A549 (cell line): ENCODE measurements around the gene SNX14. TPM values are rescaled to one million over a fixed set of nuclear protein-coding genes. Genes with fewer than 3 reads are reported as not detected.

Experiments
- ATAC-seq, 2 experiments: fragments of 200-7000 bp in 1 of 2; fragments of >200 bp in 1 of 2; cut with Nextera tagmentation in 1 of 2; cut with Tn5 transposase in 1 of 2; 3 replicates each; pipeline versions ENCODE4 v1.8.0 to v1.9.1; 2018 to 2020; ENCODE audit warnings: mild to moderate bottlenecking in 1 of 2, moderate library complexity in 1 of 2
- CTCF ChIA-PET: fragments of 300-600 bp; sonication (Branson Sonifier 250); formaldehyde crosslinking; extraction: SDS; loops from one replicate; lab custom pipeline; 2021; ENCODE audit warnings: antibody characterized with exemption, inconsistent platforms; lab: Yijun Ruan, JAX
- POLR2A ChIA-PET: fragments of 350-600 bp; formaldehyde crosslinking; extraction: SDS; loops from one replicate; lab custom pipeline; 2021; ENCODE audit warnings: antibody characterized with exemption, inconsistent platforms; lab: Yijun Ruan, JAX
- DNase-seq, 2 experiments: peaks; one replicate each; pipeline versions ENCODE4 v3.0.0 to v3.0.0-alpha.2; 2011 to 2016; ENCODE audit warnings: low read depth in 1 of 2, low spot score in 1 of 2
- FAIRE-seq: peaks from 2 replicates; lab custom pipeline; 2011; peaks lifted over from hg19 to GRCh38; lab: Jason Lieb, UNC
- H3K27ac ChIP-seq, 2 experiments: fragments of >200 bp; sonication (Bioruptor Twin); formaldehyde crosslinking; 3 replicates each; pipeline ENCODE4 v1.5.1; 2016 to 2017
- H3K4me1 ChIP-seq: fragments of >200 bp; sonication (Bioruptor Twin); formaldehyde crosslinking; 3 replicates; pipeline ENCODE4 v1.6.1; 2016
- H3K4me2 ChIP-seq: fragments of >200 bp; sonication (Bioruptor Twin); formaldehyde crosslinking; 3 replicates; pipeline ENCODE4 v1.6.1; 2016
- H3K4me3 ChIP-seq: fragments of >200 bp; sonication (Bioruptor Twin); formaldehyde crosslinking; 3 replicates; pipeline ENCODE4 v1.5.1; 2016
- H3K9me3 ChIP-seq: fragments of >200 bp; sonication (Bioruptor Twin); formaldehyde crosslinking; 3 replicates; pipeline ENCODE4 v1.6.1; 2016
- BHLHE40 ChIP-seq: IDR thresholded peaks from 2 replicates; pipeline ENCODE4 v1.6.1; 2012; ENCODE audit warnings: low read depth, low read length, inconsistent platforms
- CBX2 ChIP-seq: fragments of 200-600 bp; sonication (generic); IDR thresholded peaks from 2 replicates; pipeline ENCODE4 v1.6.1; 2016; ENCODE audit warnings: low read depth, mild to moderate bottlenecking, borderline replicate concordance
- CHD4 ChIP-seq: fragments of 200-600 bp; sonication (generic); IDR thresholded peaks from 2 replicates; pipeline ENCODE4 v1.6.1; 2016; ENCODE audit warnings: antibody characterized with exemption, mild to moderate bottlenecking, borderline replicate concordance
- FOSB ChIP-seq: fragments of 250-450 bp; sonication (Bioruptor Pico); IDR thresholded peaks from 2 replicates; pipeline ENCODE4 v1.5.0; 2020; ENCODE audit warnings: mild to moderate bottlenecking, moderate library complexity
- GATA3 ChIP-seq: IDR thresholded peaks from 2 replicates; pipeline ENCODE4 v1.6.1; 2012; ENCODE audit warnings: borderline replicate concordance
- HOXA7 ChIP-seq: fragments of 250-450 bp; sonication (Bioruptor Pico); IDR thresholded peaks from 2 replicates; pipeline ENCODE4 v1.5.0; 2020; ENCODE audit warnings: mild to moderate bottlenecking, moderate library complexity
- HOXB13 ChIP-seq: fragments of 250-450 bp; sonication (Bioruptor Pico); IDR thresholded peaks from 2 replicates; pipeline ENCODE4 v1.5.0; 2020; ENCODE audit warnings: low read depth, mild to moderate bottlenecking, moderate library complexity
- JUNB ChIP-seq: fragments of >200 bp; sonication (Bioruptor Twin); formaldehyde crosslinking; IDR thresholded peaks from 2 replicates; pipeline ENCODE4 v1.6.1; 2016
- KDM1A ChIP-seq: fragments of 200-600 bp; sonication (generic); IDR thresholded peaks from 2 replicates; pipeline ENCODE4 v1.6.1; 2016; ENCODE audit warnings: low read depth, mild to moderate bottlenecking
- MAFK ChIP-seq: fragments of 450-650 bp; IDR thresholded peaks from 2 replicates; pipeline ENCODE4 v1.6.1; 2014; ENCODE audit not compliant: partially characterized antibody
- NR3C1 ChIP-seq: fragments of >200 bp; sonication (Bioruptor Twin); formaldehyde crosslinking; IDR thresholded peaks from 3 replicates; pipeline ENCODE4 v1.6.1; 2017
- POLR2AphosphoS2 ChIP-seq: conservative IDR thresholded peaks from 2 replicates; pipeline ENCODE4 v1.6.1; 2012; ENCODE audit warnings: low read length, improper control_type of control experiment, inconsistent platforms
- RARB ChIP-seq: fragments of 250-450 bp; sonication (Bioruptor Pico); IDR thresholded peaks from 2 replicates; pipeline ENCODE4 v1.8.0; 2021; ENCODE audit warnings: mild to moderate bottlenecking, moderate library complexity
- RFX5 ChIP-seq: fragments of 450-650 bp; IDR thresholded peaks from 2 replicates; pipeline ENCODE4 v1.7.1; 2014; ENCODE audit warnings: antibody characterized with exemption, mild to moderate bottlenecking, moderate library complexity
- RNF2 ChIP-seq: fragments of 200-600 bp; sonication (generic); IDR thresholded peaks from 2 replicates; pipeline ENCODE4 v1.6.1; 2016; ENCODE audit warnings: low read depth, mild to moderate bottlenecking, antibody characterized with exemption, moderate library complexity, borderline replicate concordance
- SREBF2 ChIP-seq: fragments of 450-650 bp; IDR thresholded peaks from 2 replicates; pipeline ENCODE4 v1.6.1; 2014; ENCODE audit warnings: mild to moderate bottlenecking, moderate library complexity
- TFCP2L1 ChIP-seq: fragments of 250-450 bp; sonication (Bioruptor Pico); IDR thresholded peaks from 2 replicates; pipeline ENCODE4 v1.5.0; 2021; ENCODE audit warnings: mild to moderate bottlenecking
- ZFP36 ChIP-seq: fragments of 450-650 bp; IDR thresholded peaks from 2 replicates; pipeline ENCODE4 v1.6.1; 2014; ENCODE audit warnings: borderline replicate concordance; ENCODE audit not compliant: partially characterized antibody
- WGBS: methylation state at CpG from one replicate; pipeline ENCODE4 v1.1.6; 2017; ENCODE audit errors: missing lambda C conversion rate; 5-methylcytosine and 5-hydroxymethylcytosine counted together
- polyA plus RNA-seq, 4 experiments: library from polyadenylated mRNA; depleted of rRNA in 3 of 4; stranded (reverse); fragments of >200 nt; fragmentation: RNase III in 1 of 4; extraction: RNeasy Plus Mini Kit Qiagen cat#74134 plus additional on column Dnase treatment in 1 of 4; gene quantifications; 2 replicates in 3 of 4; 3 replicates in 1 of 4; pipeline ENCODE4 v1.2.3, GENCODE V29; 2011 to 2017
- TF ChIP-seq, protein P1 (sequence below): fragments of >200 bp; sonication (Bioruptor Twin); formaldehyde crosslinking; IDR thresholded peaks from 3 replicates; pipeline ENCODE4 v1.5.1; 2016
- TF ChIP-seq, protein P2 (sequence below): fragments of 200-600 bp; sonication (generic); IDR thresholded peaks from 2 replicates; pipeline ENCODE4 v1.6.1; 2016; ENCODE audit warnings: antibody characterized with exemption, mild to moderate bottlenecking, moderate library complexity
- TF ChIP-seq, protein P3 (sequence below): fragments of 250-450 bp; sonication (Bioruptor Pico); IDR thresholded peaks from 2 replicates; pipeline ENCODE4 v1.5.0; 2020; ENCODE audit warnings: low read depth, mild to moderate bottlenecking, moderate library complexity
- TF ChIP-seq, protein P4 (sequence below): fragments of >200 bp; sonication (Bioruptor Twin); formaldehyde crosslinking; IDR thresholded peaks from 3 replicates; pipeline ENCODE4 v1.6.1; 2016
- TF ChIP-seq, protein P5 (sequence below): fragments of >200 bp; sonication (Bioruptor Twin); formaldehyde crosslinking; IDR thresholded peaks from 2 replicates; pipeline ENCODE4 v1.6.1; 2016
- TF ChIP-seq, protein P6 (sequence below): IDR thresholded peaks from 2 replicates; pipeline ENCODE4 v1.6.1; 2012; ENCODE audit warnings: low read depth, borderline replicate concordance
- TF ChIP-seq, protein P7 (sequence below): fragments of 450-650 bp; IDR thresholded peaks from 2 replicates; pipeline ENCODE4 v1.6.1; 2014; ENCODE audit warnings: antibody characterized with exemption

Gene SNX14
- polyA plus RNA-seq, 2 of the 4 experiments (the other 2 are of a cell fraction): 47.1 to 113 TPM

DNA sequence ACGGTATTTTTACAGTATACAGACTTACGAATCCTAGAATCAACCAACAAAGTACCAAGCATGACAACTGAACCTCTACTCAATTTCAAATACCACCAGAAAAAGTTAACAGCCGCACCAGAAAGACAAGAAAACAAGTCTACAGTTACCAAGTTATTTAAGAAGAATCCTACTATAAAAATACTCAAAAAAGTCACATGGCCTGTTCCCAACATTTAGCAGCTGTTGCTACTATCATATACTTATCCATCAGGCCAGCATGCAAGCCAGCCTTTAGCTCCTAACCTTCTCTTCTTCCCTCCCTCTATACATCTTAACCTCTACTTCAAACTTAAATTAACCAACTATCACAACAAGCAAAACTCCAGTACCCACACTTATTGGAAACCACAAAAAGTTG, 47.2 kb upstream of the SNX14 start:
- ChIA-PET CTCF (interaction anchor here (1.2 kb wide), 1 partner anchor 15 kb away, joined by 3 read pairs; no protein-coding TSS in a partner anchor), POLR2A (interaction anchor here (9.5 kb wide), 1 partner anchor 35 kb away, joined by 378 read pairs; no protein-coding TSS in a partner anchor)
- H3K27ac ChIP-seq: 0 out of 6 replicates have a peak overlapping the region, but pooled peaks of 1 of the 2 experiments have one; percentile 100
- no peaks in the 10 kb centered on the region for H3K9me3 ChIP-seq
- TF ChIP-seq, protein P1, sequence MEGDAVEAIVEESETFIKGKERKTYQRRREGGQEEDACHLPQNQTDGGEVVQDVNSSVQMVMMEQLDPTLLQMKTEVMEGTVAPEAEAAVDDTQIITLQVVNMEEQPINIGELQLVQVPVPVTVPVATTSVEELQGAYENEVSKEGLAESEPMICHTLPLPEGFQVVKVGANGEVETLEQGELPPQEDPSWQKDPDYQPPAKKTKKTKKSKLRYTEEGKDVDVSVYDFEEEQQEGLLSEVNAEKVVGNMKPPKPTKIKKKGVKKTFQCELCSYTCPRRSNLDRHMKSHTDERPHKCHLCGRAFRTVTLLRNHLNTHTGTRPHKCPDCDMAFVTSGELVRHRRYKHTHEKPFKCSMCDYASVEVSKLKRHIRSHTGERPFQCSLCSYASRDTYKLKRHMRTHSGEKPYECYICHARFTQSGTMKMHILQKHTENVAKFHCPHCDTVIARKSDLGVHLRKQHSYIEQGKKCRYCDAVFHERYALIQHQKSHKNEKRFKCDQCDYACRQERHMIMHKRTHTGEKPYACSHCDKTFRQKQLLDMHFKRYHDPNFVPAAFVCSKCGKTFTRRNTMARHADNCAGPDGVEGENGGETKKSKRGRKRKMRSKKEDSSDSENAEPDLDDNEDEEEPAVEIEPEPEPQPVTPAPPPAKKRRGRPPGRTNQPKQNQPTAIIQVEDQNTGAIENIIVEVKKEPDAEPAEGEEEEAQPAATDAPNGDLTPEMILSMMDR: no peak
- no peak for TF ChIP-seq TFCP2L1 (CRISPR knock-in tag)
- TF ChIP-seq, protein P2, sequence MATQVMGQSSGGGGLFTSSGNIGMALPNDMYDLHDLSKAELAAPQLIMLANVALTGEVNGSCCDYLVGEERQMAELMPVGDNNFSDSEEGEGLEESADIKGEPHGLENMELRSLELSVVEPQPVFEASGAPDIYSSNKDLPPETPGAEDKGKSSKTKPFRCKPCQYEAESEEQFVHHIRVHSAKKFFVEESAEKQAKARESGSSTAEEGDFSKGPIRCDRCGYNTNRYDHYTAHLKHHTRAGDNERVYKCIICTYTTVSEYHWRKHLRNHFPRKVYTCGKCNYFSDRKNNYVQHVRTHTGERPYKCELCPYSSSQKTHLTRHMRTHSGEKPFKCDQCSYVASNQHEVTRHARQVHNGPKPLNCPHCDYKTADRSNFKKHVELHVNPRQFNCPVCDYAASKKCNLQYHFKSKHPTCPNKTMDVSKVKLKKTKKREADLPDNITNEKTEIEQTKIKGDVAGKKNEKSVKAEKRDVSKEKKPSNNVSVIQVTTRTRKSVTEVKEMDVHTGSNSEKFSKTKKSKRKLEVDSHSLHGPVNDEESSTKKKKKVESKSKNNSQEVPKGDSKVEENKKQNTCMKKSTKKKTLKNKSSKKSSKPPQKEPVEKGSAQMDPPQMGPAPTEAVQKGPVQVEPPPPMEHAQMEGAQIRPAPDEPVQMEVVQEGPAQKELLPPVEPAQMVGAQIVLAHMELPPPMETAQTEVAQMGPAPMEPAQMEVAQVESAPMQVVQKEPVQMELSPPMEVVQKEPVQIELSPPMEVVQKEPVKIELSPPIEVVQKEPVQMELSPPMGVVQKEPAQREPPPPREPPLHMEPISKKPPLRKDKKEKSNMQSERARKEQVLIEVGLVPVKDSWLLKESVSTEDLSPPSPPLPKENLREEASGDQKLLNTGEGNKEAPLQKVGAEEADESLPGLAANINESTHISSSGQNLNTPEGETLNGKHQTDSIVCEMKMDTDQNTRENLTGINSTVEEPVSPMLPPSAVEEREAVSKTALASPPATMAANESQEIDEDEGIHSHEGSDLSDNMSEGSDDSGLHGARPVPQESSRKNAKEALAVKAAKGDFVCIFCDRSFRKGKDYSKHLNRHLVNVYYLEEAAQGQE: no peak
- no peak for TF ChIP-seq HOXB13 (CRISPR knock-in tag)
- no peak for TF ChIP-seq GATA3
- TF ChIP-seq RFX5: no peak
- no peak for TF ChIP-seq POLR2AphosphoS2
- TF ChIP-seq, protein P3, sequence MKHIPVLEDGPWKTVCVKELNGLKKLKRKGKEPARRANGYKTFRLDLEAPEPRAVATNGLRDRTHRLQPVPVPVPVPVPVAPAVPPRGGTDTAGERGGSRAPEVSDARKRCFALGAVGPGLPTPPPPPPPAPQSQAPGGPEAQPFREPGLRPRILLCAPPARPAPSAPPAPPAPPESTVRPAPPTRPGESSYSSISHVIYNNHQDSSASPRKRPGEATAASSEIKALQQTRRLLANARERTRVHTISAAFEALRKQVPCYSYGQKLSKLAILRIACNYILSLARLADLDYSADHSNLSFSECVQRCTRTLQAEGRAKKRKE (CRISPR knock-in tag): no peak
- TF ChIP-seq, protein P4, sequence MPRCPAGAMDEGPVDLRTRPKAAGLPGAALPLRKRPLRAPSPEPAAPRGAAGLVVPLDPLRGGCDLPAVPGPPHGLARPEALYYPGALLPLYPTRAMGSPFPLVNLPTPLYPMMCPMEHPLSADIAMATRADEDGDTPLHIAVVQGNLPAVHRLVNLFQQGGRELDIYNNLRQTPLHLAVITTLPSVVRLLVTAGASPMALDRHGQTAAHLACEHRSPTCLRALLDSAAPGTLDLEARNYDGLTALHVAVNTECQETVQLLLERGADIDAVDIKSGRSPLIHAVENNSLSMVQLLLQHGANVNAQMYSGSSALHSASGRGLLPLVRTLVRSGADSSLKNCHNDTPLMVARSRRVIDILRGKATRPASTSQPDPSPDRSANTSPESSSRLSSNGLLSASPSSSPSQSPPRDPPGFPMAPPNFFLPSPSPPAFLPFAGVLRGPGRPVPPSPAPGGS: no peak
- TF ChIP-seq, protein P5, sequence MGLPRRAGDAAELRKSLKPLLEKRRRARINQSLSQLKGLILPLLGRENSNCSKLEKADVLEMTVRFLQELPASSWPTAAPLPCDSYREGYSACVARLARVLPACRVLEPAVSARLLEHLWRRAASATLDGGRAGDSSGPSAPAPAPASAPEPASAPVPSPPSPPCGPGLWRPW: no peak
- no peak for TF ChIP-seq KDM1A
- TF ChIP-seq BHLHE40: no peak
- TF ChIP-seq RARB (CRISPR knock-in tag): no peak
- no peak for TF ChIP-seq CBX2
- no peak for TF ChIP-seq MAFK
- no peak for TF ChIP-seq HOXA7 (CRISPR knock-in tag)
- TF ChIP-seq SREBF2: no peak
- no peak for TF ChIP-seq NR3C1
- TF ChIP-seq JUNB: no peak
- TF ChIP-seq RNF2: no peak
- WGBS: 33% methylated on average over 3 of the region's 3 CpGs
- FAIRE-seq (no peak), DNase-seq (no peak), ATAC-seq (no peak)
- peak overlapping the region; percentile 79 for H3K4me3 ChIP-seq
- peaks cover 40% of the 10 kb centered on the region for H3K4me1 ChIP-seq
- peak overlapping the region; percentile 77 for H3K4me2 ChIP-seq

DNA sequence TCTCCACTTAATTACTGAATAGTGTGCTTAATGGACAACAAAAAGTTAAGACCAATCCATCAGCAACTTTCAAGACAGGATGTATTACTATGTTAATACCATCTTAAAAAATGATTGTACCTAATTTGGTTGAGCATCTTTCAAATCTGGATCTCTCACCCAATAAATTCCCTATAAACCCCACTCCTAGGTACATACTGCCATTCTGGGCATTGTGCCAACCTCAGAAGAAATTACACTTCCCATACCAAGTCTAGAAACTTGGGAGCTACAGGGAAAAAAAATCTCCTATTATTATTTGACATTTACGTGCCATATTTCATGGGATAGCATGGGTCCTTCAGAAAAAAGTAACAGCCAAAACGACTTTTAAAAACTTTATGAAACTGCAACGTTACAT, 43.9 kb upstream of the SNX14 start:
- Histone ChIP-seq H3K9me3 (no peaks in the 10 kb centered on the region), H3K4me1 (peaks cover 40% of the 10 kb centered on the region), H3K27ac (no peak overlapping the region)
- 74% methylated on average over 3 of the region's 3 CpGs for WGBS
- CTCF ChIA-PET: no interaction called here
- no peak for TF ChIP-seq FOSB (CRISPR knock-in tag)
- TF ChIP-seq, protein P1: no peak
- TF ChIP-seq, protein P6, sequence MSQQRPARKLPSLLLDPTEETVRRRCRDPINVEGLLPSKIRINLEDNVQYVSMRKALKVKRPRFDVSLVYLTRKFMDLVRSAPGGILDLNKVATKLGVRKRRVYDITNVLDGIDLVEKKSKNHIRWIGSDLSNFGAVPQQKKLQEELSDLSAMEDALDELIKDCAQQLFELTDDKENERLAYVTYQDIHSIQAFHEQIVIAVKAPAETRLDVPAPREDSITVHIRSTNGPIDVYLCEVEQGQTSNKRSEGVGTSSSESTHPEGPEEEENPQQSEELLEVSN: no peak
- TF ChIP-seq, protein P7, sequence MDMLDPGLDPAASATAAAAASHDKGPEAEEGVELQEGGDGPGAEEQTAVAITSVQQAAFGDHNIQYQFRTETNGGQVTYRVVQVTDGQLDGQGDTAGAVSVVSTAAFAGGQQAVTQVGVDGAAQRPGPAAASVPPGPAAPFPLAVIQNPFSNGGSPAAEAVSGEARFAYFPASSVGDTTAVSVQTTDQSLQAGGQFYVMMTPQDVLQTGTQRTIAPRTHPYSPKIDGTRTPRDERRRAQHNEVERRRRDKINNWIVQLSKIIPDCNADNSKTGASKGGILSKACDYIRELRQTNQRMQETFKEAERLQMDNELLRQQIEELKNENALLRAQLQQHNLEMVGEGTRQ: no peak
- no peak for TF ChIP-seq KDM1A
- TF ChIP-seq CHD4: no peak
- TF ChIP-seq ZFP36: no peak
- TF ChIP-seq, all 56 proteins: peak for 0
- no peak for ATAC-seq
- no peak for DNase-seq
- Histone ChIP-seq H3K4me3 (no peak overlapping the region), H3K4me2 (peak overlapping the region; percentile 24; the same call in 1 of the 3 replicates)
- POLR2A ChIA-PET: no interaction called here
- no peak for FAIRE-seq
